GM15510 (cell line): ENCODE data around the gene EDEM1.

Experiments
- POLR2A ChIP-seq: IDR thresholded peaks from 3 replicates; pipeline ENCODE4 v1.6.1; 2011; ENCODE audit warnings: borderline replicate concordance; ENCODE audit not compliant: insufficient read length; ENCODE audit errors: extremely low read depth

EDEM1 gene

DNA sequence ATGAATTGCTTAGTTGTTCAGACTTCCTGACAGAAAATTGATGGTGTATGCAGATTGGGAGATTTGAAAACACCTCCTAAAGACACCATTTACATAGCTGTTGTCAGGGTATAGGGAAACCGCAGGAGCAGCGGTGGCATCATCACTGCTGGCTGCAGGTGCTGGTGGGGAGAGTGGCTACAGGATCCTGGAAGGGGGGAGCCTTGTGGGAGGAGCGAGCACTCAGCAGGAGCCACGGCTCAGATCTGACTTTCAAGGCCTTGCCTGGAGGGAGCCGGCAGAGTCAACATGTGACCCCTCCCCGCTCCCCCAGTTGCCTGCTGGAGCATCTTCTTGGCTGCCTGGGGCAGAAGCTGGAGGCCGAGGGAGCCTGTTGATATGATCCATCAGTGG is 26.1 kb downstream of the EDEM1 start:
- TF ChIP-seq POLR2A: no peak

DNA sequence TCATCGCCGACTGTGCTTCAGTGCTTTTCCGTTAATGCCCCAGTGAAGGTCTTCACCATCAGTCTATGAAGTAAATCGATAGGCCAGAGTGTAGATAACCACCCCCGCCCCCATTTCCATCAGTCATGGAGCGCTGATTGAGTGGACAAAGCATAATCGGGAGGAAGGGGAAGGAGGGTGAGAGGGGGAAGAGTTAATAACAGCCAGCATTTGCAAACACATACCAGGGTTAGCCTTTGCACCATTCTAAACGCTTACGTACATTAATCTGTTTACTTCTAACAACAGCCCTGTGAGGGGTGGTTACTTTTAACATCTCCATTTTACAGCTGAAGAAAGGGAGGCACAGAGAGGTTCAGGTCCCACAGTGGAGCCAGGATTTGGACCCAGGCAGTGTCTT is 26.8 kb downstream of the EDEM1 start:
- no peak for TF ChIP-seq POLR2A

DNA sequence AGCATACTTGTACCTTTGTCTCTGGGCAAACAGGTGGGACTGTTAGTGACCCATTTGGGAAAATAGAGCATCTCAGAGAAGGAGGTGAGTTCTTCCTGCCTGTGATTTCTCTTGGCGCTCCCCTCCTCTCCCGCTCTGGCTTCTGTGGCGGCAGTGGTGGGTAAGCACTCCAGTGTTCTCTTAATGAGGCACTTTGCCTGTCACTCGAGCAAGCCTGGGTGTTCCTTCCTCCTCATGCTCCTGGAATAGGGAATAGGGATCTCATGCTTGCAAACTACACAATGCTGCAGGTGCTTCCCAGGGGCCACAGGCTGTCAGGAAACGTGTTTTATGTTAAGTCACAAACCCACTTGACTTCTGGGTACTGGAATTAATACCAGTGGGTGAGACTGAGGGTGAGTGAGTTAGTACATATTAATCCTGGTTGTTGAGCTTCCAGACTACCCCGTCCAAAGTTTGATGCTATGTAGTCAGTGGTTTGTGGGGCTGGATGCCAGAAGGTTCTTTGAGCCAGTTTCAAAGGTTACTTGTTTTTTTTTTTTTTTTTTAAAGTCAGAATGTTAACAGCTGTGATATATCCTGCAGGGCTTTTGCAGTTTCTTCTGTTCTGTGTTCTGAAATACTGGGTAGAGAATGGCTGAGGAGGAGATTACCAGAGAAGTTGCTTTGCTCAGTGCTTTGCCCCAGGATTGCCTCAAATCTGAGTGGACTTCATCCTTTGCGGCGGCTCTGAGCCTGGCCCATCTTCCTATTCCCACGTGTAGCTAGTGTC is 30.5 kb downstream of the EDEM1 start:
- TF ChIP-seq POLR2A: no peak

DNA sequence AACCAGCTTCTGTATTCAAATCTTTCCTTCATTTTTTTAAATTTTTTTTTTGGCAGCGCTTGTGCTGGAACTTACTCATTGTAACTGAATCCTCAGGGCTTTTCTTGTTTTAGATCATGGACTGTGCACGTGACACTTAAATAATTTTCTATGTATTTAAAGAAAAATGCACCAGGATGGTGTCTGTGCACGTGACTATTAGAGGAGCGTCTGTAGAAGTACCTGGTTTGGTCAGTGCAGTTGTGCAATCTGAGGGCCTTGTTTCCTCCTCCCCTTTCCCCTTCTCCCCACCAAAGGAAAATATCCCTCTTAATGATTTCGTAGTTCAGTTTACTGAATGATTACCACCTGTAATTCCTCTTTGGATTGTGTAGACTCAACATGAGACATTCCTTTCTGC is 31.3 kb downstream of the EDEM1 start:
- TF ChIP-seq POLR2A: no peak

DNA sequence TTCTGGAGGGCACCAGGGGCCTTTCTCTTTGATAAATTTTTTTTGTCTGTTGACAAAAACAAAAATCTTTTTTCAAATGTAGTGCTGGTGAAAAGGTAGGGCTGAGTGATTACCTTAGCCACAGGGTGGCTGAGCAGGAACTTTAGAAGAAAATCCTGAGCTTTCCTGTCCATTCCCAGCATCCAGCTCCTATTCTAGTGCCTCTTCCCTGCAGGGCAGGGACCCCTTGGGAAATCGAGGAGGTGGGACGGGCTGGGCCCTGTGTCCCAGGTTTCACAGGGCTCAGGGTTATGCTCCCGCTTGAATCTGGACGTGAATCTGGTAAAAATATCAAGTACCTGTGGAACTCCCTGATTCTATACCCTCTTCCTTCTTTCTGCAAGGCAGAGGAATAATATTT is 31.7 kb downstream of the EDEM1 start:
- no peak for TF ChIP-seq POLR2A

DNA sequence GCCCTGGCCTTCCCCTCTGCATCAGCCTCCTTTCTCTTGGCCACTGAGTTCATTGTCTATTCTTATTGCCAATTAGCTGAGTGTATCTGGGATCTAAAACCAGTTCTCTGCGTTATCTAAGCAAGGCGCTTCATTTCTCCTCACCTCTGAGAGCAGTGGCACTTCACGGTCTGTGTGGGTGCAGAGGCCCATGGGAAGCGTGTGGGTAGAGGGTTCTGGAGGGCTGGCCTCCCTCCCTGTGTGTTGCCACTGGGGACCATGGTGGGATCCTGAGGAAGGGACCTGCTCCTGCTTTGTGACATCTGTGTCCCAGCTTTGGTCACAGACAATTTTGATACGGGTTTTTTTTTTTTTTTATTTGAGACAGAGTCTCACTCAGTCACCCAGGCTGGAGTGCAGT is 32.7 kb downstream of the EDEM1 start:
- peak; percentile 25 for TF ChIP-seq POLR2A

DNA sequence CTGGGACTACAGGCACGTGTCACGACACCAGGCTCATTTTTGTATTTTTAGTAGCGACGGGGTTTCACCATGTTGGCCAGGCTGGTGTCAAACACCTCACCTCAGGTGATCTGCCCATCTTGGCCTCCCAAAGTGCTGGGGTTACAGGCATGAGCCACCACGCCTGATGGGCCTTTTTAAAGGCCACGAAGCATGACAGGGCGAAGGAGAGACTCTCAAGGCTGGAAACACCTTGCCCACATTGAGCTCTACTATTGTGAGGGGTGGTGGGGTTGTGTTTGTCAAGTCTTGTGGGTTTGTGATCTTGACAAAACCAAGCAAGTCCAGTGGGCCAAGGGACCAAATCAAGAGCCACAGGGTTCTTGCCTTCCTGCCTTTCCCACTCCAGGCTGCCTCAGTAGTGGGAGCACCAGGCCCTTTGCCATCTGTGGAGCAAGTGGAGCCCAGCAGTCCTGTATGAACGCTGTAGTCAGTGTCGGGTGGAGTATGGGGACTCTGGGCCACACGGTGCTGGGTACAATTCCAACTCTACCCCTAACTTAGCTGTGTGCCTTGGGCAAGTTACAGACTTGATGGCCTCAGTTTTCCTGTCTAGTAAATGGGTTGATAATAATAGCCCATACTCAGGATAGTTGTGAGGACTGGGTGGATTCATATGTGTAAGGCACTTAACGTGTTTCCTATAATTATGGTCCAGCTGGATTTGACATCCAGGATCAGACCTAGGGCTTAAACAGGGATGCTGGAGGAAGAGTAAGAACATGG is 33.3 kb downstream of the EDEM1 start:
- no peak for TF ChIP-seq POLR2A

DNA sequence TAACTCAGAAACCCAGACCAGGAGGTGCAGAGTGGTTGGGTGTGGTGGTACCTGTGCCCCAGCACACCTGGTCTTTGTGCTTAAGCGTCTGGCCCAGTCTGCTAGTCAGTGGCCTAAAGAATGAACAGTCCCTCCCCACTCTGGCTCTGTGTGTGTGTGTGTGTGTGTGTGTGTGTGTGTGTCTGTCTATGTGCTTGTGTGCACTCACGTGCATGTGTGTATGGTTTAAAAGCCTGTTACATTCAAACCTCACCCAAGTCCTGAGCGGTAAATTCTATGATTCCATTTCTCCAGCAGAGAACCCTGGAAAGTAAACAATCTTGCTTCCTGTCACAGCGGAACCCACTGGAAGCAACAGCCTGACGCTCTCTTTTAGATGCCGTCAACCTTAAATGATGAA is 34.2 kb downstream of the EDEM1 start:
- no peak for TF ChIP-seq POLR2A

DNA sequence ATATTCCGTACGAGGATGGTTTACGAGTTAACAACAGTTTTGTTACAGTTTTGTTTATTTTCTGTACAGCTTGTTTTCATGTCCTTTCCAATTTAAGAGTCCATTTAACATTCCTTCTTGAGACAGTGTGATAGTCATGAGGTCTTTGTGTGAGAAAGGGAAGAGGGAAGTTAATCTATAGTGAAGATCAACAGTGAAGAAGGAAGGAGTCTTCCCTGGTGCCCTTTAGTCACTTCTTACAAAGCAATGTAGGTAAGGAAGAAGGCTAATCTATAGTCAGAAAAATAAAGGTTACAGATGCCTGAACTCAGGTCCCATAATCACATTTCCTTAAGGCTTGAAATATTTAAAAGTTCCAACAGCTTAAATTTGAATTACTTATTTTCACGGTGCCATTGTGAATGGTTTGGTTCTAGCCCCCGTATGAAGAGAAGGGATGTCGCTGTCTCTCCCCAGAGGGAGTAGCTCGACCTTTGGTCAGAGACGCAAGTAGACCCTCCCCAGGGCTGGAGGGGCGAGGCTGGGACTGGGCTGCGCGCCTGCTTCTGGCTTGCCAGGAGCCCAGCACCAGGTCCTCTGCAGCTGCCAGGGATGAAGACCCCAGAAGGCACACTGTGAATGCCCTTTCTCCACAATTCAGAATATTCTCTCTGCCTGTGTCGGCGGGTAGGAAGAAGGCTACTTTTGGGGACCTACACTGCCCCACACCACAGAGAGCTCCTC is 34.9 kb downstream of the EDEM1 start:
- no peak for TF ChIP-seq POLR2A

DNA sequence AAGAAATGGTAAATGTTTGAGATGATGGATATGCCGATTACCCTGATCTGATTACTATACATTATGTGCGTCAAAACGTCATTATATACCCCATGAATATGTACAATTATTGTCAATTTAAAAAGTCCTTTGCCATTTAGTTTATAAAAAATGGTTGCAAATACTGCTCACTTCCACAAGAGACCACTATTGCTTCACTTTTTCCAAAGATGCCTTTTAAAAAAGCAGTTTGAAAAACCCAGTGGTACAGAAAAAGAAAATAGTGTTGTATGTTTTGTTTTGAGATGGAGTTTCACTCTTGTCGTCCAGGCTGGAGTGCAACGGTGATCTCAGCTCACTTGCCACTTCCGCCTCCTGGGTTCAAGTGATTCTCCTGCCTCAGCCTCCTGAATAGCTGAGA is 39.3 kb downstream of the EDEM1 start:
- TF ChIP-seq POLR2A: no peak

GRCh38 chr3:5227812-5228211 is 40.3 kb downstream of the EDEM1 start:
- TF ChIP-seq POLR2A: no peak

GRCh38 chr3:5229414-5229813 is 41.9 kb downstream of the EDEM1 start:
- no peak for TF ChIP-seq POLR2A

DNA sequence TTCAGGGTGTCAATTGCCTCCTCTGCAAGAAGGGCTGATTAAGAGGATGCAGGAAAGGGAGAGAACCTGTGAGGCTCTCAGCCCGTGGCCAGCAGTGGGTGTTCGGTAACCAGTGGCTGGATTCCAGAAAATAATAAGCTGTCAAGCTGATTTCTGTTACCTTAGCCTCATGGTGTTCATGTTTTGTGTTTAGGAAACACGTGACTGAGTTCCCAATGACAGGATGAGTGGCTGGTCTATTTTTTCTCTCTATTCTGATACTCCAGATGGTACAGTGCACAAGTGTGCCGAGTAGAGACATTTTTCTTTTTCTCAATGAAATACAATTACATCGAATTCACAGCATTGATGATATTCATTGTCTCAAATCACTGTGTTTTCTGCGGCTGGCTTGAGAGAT is 43.6 kb downstream of the EDEM1 start:
- no peak for TF ChIP-seq POLR2A

- TF ChIP-seq POLR2A: no peak
Observed at GRCh38 chr3:5231487-5231886, 44.0 kb downstream of the EDEM1 start.

- no peak for TF ChIP-seq POLR2A
Observed at GRCh38 chr3:5232570-5232969, 45.1 kb downstream of the EDEM1 start.
